NCI-H2227 (cell line): ENCODE results near the gene LGALS13.
A peak's percentile ranks its signal among the peaks of the same experiment; 100 is the strongest.

Source experiments
- DNase-seq: peaks from one replicate; lab custom pipeline; 2025; ENCODE audit not compliant: unreplicated experiment; lab: John Stamatoyannopoulos, UW

Gene LGALS13

GRCh38 chr19:39613597-39613996, 11.3 kb downstream of the LGALS13 start:
- DNase-seq, result no peak

- DNase-seq, result no peak
Measured at GRCh38 chr19:39617745-39618144, 15.4 kb downstream of the LGALS13 start.

GRCh38 chr19:39623946-39624345, 21.6 kb downstream of the LGALS13 start:
- DNase-seq, result no peak

- peak; percentile 42 for DNase-seq
Measured at GRCh38 chr19:39627631-39628030, 25.3 kb downstream of the LGALS13 start.

GRCh38 chr19:39631178-39631577, 28.9 kb downstream of the LGALS13 start:
- DNase-seq, result no peak

GRCh38 chr19:39631626-39632025, 29.3 kb downstream of the LGALS13 start:
- DNase-seq, result no peak

DNA sequence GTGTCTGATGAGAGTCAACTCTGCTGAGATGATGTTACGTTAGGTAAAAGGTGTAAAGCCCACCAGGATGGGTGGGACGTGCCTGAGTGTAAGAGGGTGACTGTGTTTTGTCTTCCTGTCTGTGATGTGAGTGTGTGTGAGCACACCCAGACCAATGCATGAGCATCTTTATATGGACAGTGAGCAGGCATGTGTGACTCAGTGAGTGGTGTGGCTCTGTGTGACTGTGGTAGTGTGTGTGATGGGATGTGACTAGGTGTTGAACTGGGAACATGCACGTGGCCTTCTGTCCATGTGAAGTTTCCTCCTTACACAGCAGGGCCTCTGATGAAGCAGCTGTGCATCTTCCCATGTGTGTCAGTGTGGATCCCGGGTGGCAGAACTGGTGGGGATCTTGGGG, 35.6 kb downstream of the LGALS13 start:
- DNase-seq, result no peak

DNA sequence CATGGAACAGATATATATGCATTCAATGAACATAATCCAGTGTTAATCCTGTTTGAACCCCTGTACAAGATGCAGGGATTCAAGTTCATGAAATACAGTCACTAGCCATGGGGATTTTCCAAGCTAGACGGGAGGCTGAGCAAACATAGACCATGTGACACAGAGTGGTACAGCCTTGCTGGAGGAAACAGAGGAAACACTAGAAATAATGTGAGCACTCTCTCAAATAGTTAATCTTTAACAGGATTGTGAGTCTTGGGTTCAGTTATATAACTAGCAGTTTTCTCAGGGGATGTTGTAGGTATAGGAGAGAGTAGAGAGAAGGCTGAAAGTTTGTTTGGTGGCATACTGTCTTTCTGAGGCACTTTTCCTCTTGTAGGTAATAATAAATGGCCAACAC, 39.4 kb downstream of the LGALS13 start:
- DNase-seq, result no peak

- DNase-seq, result no peak
Measured at GRCh38 chr19:39643591-39643990, 41.3 kb downstream of the LGALS13 start.

DNA sequence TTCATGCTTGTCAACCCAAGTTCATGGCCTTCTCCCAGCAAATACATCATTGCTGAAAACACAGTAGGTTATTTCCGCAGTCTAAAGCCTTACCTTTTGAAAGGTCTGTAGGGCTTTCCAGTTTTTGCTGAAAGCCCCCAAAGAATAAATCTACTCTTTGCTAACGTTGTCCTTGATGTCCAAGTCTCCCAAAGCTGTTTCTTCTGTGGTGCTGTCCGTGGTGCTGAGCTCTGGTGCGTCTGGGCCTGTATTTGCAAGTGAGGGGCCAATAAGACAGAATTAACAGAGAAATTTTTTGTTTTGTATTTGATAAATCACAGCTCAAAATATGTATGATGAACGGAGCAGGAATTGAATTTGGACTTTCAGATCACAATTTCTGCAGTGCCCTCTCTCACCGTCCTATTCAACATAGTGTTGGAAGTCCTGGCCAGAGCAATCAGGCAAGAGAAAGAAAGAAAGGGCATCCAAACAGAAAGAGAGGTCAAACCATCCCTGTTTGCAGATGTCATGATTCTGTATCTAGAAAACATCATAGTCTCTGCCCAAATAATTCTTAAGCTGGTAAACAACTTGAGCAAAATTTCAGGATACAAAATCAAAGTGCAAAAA, 43.6 kb downstream of the LGALS13 start:
- DNase-seq, result no peak

- no peak for DNase-seq
Measured at GRCh38 chr19:39647918-39648317, 45.6 kb downstream of the LGALS13 start.

DNA sequence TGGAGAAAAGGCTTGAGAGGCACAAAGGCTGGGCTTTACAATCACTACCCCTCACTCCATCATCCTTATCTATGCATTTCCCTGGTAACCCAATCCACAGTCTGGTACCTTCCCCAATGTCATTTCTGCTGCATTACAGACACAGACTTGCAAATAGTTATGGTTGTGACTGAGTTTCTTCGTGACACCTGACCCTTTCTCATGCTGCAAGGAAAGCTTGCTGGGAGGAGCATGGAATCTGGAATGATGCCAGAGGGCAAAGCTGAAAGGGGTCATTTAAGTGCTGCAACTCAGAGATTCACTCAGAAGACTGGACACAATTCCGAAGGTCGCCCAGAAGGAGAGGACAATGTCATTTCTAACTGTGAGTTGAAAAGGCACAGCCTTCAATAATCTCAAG, 53.3 kb downstream of the LGALS13 start, which contains the start of gene LGALS16:
Gene LGALS16 (plus strand): TSS at position 301 of the 400 bp plus-strand sequence. CDS start 49 bp downstream, at position 350.
- peak; percentile 52 for DNase-seq
